IPS-18c (cell line): Measurements from ENCODE around the gene SNX14.
"Not testable (repeated sequence)": the region's sequence is repeated elsewhere in the genome, so short reads cannot be mapped to it uniquely, and the experiment has no call there.

Experiments
- H3K4me3 ChIP-seq: 2 replicates; pipeline ENCODE4 v1.7.0; 2013; ENCODE audit warnings: low read depth, mild to moderate bottlenecking, low read length, moderate library complexity; ENCODE audit not compliant: insufficient read depth
- H3K9me3 ChIP-seq: one replicate; pipeline ENCODE4 v1.6.1; 2013; ENCODE audit warnings: mild to moderate bottlenecking, low read length, moderate library complexity; ENCODE audit not compliant: control insufficient read depth, insufficient read depth

Gene SNX14

GRCh38 chr6:85593438-85594196 lies at the start of gene SNX14:
SNX14 (minus strand) TSS chr6:85593858; CDS start chr6:85593718, 140 bp downstream.
- Histone ChIP-seq H3K4me3 (peak within 1 kb of the TSS; percentile 90), H3K9me3 (no peaks in the 10 kb centered on the region)

GRCh38 chr6:85642774-85643536 lies 49.3 kb upstream of the SNX14 start, which contains the start of gene SYNCRIP:
SYNCRIP (minus strand) TSS chr6:85642886; CDS start chr6:85641439, 1,447 bp downstream.
- H3K9me3 ChIP-seq, result no peaks in the 10 kb centered on the region
- H3K4me3 ChIP-seq, result peak within 1 kb of the TSS; percentile 99

DNA sequence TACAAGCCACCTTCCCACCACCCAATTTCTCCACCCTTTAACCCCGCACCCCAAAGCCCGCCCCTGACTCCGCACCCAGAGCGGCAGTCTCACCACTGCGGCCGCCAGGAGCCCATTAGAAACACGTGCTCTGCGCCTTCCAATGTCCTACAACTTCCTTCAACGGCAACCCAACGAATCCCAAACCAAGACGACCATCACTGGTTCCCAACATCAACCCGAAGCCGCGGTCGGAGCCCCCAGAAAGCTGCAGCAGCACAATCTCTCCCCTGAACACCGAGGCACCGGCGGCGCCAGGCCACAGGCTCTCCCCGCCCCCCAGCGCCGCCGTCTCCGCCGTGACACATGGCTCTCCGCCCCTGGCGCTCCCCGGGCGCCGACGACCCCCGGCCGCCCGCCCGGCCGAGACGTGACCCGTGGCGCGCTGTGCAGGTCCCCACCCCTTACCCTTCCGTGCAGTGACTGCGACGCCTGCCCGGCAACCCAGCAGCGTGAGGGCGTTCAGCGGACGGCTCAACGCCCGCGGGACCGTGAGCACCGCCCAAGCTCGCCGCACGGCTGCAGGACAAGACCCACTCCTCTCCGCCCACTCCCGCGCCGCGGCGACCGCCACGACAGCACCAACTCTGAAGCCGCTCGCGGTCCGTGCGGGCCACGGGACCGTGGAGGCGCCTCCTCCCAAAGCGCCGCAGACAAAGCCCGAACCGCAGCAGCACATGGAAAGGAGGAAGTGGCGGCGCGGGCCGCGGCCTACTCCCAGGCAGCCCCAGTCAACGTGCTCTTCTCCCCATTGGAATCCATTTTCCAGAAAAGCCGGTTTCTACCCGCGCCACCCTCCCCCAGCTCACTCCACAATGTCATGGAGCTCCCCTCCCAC lies 48.5 kb upstream of the SNX14 start:
- peak overlapping the region; percentile 99 for H3K4me3 ChIP-seq
- no peaks in the 10 kb centered on the region for H3K9me3 ChIP-seq

- no peaks in the 10 kb centered on the region for H3K9me3 ChIP-seq
- H3K4me3 ChIP-seq, result peak overlapping the region; percentile 99
These were observed 47.9 kb upstream of the SNX14 start for GRCh38 chr6:85641522-85641896.

DNA sequence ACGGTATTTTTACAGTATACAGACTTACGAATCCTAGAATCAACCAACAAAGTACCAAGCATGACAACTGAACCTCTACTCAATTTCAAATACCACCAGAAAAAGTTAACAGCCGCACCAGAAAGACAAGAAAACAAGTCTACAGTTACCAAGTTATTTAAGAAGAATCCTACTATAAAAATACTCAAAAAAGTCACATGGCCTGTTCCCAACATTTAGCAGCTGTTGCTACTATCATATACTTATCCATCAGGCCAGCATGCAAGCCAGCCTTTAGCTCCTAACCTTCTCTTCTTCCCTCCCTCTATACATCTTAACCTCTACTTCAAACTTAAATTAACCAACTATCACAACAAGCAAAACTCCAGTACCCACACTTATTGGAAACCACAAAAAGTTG lies 47.2 kb upstream of the SNX14 start:
- Histone ChIP-seq H3K4me3 (peak overlapping the region; percentile 99), H3K9me3 (no peaks in the 10 kb centered on the region)

DNA sequence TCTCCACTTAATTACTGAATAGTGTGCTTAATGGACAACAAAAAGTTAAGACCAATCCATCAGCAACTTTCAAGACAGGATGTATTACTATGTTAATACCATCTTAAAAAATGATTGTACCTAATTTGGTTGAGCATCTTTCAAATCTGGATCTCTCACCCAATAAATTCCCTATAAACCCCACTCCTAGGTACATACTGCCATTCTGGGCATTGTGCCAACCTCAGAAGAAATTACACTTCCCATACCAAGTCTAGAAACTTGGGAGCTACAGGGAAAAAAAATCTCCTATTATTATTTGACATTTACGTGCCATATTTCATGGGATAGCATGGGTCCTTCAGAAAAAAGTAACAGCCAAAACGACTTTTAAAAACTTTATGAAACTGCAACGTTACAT lies 43.9 kb upstream of the SNX14 start:
- no peak overlapping the region for H3K4me3 ChIP-seq
- H3K9me3 ChIP-seq, result no peaks in the 10 kb centered on the region

DNA sequence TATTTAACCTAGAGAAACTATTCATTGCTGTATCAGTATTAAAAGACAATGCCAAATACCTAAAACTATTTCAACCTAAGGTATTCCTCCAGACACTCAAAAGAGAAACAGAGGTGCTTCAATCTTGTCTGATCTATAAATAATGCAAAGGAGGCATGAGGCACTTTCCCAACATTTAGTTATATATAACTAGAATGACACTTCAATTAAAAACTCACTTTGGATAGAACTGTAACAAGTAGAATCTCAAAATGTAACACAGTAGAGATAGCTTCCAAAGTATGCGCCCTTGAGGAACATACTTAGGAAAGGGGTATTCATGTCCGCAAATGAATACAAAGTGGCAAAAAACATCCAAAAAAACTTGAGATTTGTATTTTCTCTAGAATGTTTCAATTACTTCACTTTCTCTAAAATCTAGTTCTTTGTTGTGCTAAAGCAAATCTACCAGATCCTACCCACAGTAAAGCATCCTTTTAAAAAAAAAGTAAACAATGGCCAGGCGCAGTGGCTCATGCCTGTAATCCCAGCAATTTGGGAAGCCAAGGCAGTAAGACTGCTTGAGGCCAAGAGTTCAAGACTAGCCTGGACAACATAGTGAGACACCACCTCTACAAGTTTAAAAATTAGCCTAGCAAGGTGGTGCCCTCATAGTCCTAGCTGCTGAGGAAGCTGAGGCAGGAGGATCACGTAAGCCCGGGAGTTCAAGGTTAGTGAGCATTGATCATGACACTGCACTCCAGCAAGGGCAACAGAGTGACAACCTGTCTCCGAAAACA lies 38.7 kb upstream of the SNX14 start:
- Histone ChIP-seq H3K9me3 (no peaks in the 10 kb centered on the region), H3K4me3 (no peak overlapping the region)

DNA sequence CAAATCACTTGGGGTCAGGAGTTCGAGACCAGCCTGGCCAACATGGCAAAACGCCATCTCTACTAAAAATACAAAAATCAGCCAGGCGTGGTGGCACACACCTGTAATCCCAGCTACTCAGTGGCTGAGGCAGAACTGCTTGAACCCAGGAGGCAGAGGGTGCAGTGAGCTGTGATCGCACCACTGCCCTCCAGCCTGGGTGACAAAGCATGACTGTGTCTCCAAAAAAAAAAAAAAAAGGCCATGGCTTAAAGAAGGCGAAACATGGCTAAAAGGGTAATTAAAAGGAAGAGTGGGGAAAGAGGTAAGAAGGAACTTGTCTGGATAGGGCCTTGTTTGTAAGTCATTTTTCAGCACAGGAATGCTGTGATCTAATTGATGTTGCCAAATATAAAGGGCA lies 37.5 kb upstream of the SNX14 start:
- H3K4me3 ChIP-seq, H3K9me3 ChIP-seq: not testable (repeated sequence)

DNA sequence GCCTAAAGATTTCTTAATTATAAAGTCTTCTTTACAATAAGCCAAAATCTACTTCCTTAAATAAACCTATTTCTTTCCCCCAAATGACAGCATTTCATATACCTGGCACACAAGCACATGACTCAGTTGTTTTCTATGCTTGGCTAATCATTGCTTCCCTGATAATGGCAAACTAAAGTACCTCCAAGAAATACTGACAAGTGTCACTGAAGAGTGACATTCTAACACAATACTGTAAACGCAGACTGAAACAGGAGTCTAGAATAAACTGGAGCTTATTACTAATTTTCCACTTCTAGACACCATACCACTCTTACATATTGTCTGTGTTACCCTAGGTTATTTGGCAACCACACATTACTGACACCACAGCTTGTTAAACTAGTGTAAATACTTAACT lies 34.7 kb upstream of the SNX14 start:
- H3K4me3 ChIP-seq, result no peak overlapping the region
- no peaks in the 10 kb centered on the region for H3K9me3 ChIP-seq

- Histone ChIP-seq H3K4me3 (no peak overlapping the region), H3K9me3 (no peaks in the 10 kb centered on the region)
These were observed 26.6 kb upstream of the SNX14 start for GRCh38 chr6:85620308-85620707.

- Histone ChIP-seq H3K4me3 (no peak overlapping the region), H3K9me3 (no peaks in the 10 kb centered on the region)
These were observed 21.1 kb upstream of the SNX14 start for GRCh38 chr6:85614780-85615179.

- Histone ChIP-seq H3K4me3 (no peak overlapping the region), H3K9me3 (no peaks in the 10 kb centered on the region)
These were observed 19.2 kb upstream of the SNX14 start for GRCh38 chr6:85612690-85613474.

GRCh38 chr6:85610182-85610895 lies 16.7 kb upstream of the SNX14 start:
- Histone ChIP-seq H3K9me3 (no peaks in the 10 kb centered on the region), H3K4me3 (no peak overlapping the region)

DNA sequence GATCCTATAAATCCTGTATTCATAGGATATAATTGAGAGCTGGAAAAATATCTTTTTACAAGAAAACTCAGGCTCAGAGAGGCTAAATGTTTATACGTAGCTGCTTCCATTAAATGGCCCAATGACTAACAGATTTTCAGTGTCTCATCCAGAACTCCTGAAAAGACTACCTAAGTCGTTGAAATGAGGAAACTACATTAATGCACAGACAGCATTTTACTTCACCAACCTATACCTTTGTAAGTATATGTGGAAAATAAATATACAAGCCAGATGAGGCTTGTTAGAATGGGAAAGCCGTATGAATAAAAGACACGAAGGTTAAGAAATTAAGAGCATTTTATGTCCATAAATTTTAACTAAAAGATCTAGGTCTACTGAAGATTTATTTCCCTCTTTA lies 8.4 kb upstream of the SNX14 start:
- no peaks in the 10 kb centered on the region for H3K9me3 ChIP-seq
- no peak overlapping the region for H3K4me3 ChIP-seq

DNA sequence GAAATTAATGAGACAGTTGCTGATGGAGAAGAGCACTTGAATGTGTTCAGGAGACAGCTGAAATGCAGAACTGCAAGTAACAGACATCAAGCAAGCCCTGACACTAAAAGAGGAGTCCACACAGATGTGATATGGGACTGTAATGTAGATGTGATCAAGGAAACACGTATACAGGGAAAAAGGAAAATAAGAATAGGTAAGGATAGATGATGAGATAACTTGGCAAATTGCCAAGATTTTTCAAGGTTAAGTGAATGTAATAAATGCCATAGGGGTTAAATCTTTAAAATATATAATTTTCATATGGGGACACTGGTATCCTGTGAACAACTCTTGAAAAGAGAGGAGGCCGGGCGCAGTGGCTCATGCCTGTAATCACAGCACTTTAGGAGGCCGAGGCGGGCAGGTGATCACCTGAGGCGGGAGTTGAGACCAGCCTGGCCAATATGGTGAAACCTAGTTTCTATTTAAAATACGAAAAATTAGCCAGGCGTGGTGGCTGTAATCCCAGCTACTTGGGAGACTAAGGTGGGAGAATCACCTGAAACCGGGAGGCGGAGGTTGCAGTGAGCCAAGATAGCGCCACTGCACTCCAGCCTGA lies 7.2 kb upstream of the SNX14 start:
- H3K9me3 ChIP-seq, result no peaks in the 10 kb centered on the region
- H3K4me3 ChIP-seq, result no peak overlapping the region
